ENCODE measurements around the gene NPFF. TPM values are rescaled to one million over a fixed set of nuclear protein-coding genes. Genes with fewer than 3 reads are reported as not detected.

The NPFF gene
- total and polyA plus RNA-seq, 10 of the 15 experiments (the other 5 are each of a cell fraction or from before 2014, with no cell fraction given) = 0.21 to 0.69 (median 0.23) TPM; not detected in 7

DNA sequence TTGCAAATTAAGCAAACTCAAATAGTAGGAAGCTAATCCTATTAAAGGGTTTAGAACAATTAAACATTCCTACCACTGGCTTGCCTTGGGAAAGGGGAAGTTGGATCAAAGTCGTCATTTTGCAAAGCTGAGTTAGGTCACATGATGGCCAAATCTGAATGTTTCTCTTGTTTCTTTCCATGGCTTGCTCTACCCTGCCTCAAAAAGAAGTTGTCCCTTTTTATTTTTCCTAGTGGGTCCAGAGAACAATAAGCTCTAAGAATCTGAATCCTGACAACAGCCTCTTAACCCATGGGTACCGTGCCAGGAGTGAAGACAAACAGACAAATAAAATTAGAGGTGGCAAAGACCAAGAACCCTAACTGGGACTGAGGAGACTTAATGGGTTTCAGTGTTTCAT, 26.2 kb upstream of the NPFF start:
- H3K4me2 ChIP-seq (ENCODE audit: control insufficient read depth, insufficient read depth) = no peak overlapping the region
- WGBS (ENCODE audit: insufficient coverage, insufficient replicate concordance, low lambda C conversion rate, missing lambda C conversion rate) = 0% methylated on average over 2 of the region's 2 CpGs
- no peaks in the 10 kb centered on the region for H3K9me3 ChIP-seq (replicated peaks; ENCODE audit: control insufficient read depth, insufficient read depth, low read length)
- H3K9ac ChIP-seq (ENCODE audit: control insufficient read depth, insufficient read depth, low read length) = no peak overlapping the region
- no peak overlapping the region for H3K27ac ChIP-seq (ENCODE audit: control insufficient read depth, insufficient read depth)
- CTCF ChIA-PET = interaction anchor here (1.3 kb wide), 1 partner anchor 10 kb away, joined by 4 read pairs; no protein-coding TSS in a partner anchor
- DNase-seq (ENCODE audit: low read depth, low spot score) (no peak), ATAC-seq (no peak), FAIRE-seq (no peak)
- no peaks in the 10 kb centered on the region for H4K20me1 ChIP-seq (ENCODE audit: control insufficient read depth, insufficient read depth)
- in situ Hi-C loops (cut with MboI) = no loop called here
- peaks cover 6 to 22% of the 10 kb centered on the region in 2 experiments for H3K36me3 ChIP-seq (ENCODE audit: control insufficient read depth in 2 of 2, insufficient read depth in 2 of 2, low read length in 1 of 2)
- no peaks in the 10 kb centered on the region for H3K27me3 ChIP-seq (replicated peaks in 1 of 2; ENCODE audit: control insufficient read depth in 2 of 2, insufficient read depth in 2 of 2, low read length in 1 of 2)
- no peaks in the 10 kb centered on the region for H3K4me1 ChIP-seq (ENCODE audit: control insufficient read depth, insufficient read depth, low read length)
- POLR2A ChIA-PET = no interaction called here
- no peaks in the 10 kb centered on the region for H3K79me2 ChIP-seq (ENCODE audit: control insufficient read depth, insufficient read depth, low read length)
- H3K4me3 ChIP-seq = no peak overlapping the region
- BruUV-seq (replicated peaks) = no TSS peak
- H2AFZ ChIP-seq (ENCODE audit: control insufficient read depth, low read depth, low read length) = no peak overlapping the region
- RAD21 ChIA-PET (ENCODE audit: unreplicated experiment) = no interaction called here
- intact Hi-C loops (cut with micrococcal nuclease; ENCODE audit: unreplicated experiment) = no loop called here
- SMC1A ChIA-PET (ENCODE audit: uncharacterized antibody, unreplicated experiment) = interaction anchor here (1.9 kb wide), 1 partner anchor 9 kb away, joined by 4 read pairs; no protein-coding TSS in a partner anchor
- no peak for TF ChIP-seq EP300 (IDR thresholded peaks at IDR 0.05; ENCODE audit: borderline replicate concordance in 1 of 2, control insufficient read depth in 1 of 2, low read depth in 2 of 2, low read length in 2 of 2)
- no peak for TF ChIP-seq BCLAF1 (IDR thresholded peaks at IDR 0.05)
- no peak for TF ChIP-seq E4F1 (IDR thresholded peaks at IDR 0.05; ENCODE audit: borderline replicate concordance, partially characterized antibody)
- TF ChIP-seq RBBP5 (conservative IDR thresholded peaks at IDR 0.05) = no peak
- no peak for TF ChIP-seq MXI1 (IDR thresholded peaks at IDR 0.05; ENCODE audit: low read depth, low read length)
- no peak for TF ChIP-seq PBX3 (IDR thresholded peaks at IDR 0.05; ENCODE audit: insufficient replicate concordance, low read depth, low read length)
- TF ChIP-seq E2F8 (IDR thresholded peaks at IDR 0.05; ENCODE audit: low read depth, partially characterized antibody) = no peak
- no peak for TF ChIP-seq CHD1 (IDR thresholded peaks at IDR 0.05; ENCODE audit: low read depth, low read length)
- no peak for TF ChIP-seq ESRRA (IDR thresholded peaks at IDR 0.05; ENCODE audit: low read length)
- no peak for TF ChIP-seq NR2C1 (IDR thresholded peaks at IDR 0.05)

All from GM12878 (cell line).